ENCODE results near the gene DEF6.

DNA sequence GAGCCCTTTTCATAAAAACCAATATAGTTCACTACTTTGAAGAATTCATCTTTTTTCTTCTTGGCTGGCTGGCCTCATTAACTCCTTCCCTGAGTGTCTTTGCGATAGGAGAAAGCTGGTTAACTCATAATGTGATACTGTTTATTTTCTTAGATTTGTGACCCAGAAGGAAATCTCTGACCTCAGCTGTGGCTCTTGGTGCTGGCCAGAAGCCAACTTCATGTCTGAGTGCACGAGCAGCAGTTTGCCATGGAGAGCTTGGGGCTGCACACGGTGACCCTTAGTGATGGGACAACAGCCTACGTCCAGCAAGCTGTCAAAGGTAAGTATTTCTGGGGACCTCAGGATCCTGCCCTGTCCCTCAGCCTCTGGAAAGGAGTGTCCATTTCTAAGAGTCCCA, 16.7 kb upstream of the DEF6 start:
- TF ChIP-seq GATA2 (IDR thresholded peaks at IDR 0.05; ENCODE audit: low read depth, low read length): no peak
- no peak for TF ChIP-seq GATA3 (IDR thresholded peaks at IDR 0.05; ENCODE audit: low read depth, low read length)
